GM18526 (cell line): Measurements from ENCODE around the gene DDA1.

Source experiments
- POLR2A ChIP-seq: IDR thresholded peaks from 3 replicates; pipeline ENCODE4 v1.6.1; 2011; ENCODE audit not compliant: insufficient read length; ENCODE audit errors: extremely low read depth

DDA1 gene

DNA sequence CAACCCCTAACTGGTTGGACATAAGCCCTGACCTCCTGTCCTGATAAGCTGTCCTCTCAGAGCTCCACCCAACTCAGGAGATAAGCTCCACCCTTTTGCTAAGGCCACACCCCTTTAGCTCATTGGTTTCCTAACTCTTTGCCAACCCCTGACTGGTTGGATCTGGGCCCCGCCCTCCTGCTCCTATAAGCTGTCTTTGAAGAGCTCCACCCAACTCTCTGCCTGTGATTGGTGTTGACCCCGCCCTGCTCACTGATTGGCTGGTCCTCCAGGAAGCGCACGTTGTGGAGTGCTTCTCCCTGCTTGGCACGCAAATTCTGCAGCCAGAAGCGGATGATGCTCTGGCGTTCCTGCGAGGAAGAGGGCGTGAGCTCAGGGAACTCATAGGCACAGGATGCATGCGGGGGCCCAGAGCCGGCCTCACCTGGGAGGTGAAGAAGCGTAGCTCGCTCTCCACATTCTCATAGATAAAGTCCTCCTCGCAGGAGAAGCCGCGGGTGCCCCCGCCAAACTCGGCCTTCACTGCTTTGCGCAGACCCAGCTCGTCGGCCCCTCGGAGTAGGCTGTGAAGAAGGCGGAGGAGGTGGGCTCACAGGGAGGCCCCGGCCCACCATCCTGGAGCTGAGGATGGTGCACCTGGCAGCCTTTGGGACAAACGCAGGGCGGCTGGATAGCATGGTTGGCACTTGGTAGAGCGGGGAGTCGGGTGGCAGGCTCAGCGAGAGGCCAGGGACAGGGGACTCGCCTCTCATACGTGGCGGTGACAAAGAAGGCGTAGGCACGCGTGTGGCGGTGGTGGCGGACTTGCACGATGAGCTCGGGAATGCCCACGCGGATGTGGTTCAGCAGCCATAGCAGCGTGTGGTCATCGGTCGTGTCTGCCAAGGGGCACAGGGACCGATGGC, 23.6 kb downstream of the DDA1 start:
- no peak for TF ChIP-seq POLR2A

DNA sequence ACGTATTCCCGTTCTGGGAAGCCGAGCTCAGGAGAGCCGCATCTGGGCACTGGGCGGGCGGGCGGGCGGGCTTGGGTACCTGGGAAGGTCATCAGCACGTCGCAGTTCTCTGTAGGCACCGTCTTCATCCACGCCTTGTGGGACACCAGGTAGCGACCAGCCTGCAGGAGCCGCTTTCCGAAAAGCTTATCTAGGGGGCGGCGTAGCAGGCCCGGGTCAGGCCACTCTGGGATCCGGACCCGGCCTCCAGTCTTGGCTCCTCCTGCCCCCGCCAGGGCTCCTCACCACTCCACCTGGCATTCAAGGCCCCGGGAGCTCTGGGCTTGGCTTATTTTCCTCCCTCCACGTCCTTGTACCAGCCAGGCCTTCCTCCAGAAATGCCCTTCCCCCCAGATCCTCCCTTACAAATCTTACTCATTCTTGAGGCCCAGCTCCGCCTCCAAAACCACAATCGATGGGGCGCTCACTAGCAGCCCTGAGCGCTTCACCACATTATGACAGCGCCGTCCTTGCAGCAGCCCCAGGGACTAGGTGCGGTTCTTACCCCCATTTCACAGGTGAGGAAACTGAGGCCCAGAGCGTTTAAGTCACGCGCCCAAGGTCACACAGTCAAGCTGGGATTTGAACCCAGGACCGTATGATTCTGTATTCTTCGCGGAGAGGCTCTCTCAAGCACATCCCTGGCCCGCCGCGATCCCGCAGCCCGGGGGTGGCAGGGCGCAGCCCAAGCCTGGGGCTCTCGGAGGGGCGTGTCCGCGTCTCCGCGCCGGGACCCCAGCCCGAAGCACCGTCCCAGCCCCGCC, 24.4 kb downstream of the DDA1 start:
- no peak for TF ChIP-seq POLR2A

DNA sequence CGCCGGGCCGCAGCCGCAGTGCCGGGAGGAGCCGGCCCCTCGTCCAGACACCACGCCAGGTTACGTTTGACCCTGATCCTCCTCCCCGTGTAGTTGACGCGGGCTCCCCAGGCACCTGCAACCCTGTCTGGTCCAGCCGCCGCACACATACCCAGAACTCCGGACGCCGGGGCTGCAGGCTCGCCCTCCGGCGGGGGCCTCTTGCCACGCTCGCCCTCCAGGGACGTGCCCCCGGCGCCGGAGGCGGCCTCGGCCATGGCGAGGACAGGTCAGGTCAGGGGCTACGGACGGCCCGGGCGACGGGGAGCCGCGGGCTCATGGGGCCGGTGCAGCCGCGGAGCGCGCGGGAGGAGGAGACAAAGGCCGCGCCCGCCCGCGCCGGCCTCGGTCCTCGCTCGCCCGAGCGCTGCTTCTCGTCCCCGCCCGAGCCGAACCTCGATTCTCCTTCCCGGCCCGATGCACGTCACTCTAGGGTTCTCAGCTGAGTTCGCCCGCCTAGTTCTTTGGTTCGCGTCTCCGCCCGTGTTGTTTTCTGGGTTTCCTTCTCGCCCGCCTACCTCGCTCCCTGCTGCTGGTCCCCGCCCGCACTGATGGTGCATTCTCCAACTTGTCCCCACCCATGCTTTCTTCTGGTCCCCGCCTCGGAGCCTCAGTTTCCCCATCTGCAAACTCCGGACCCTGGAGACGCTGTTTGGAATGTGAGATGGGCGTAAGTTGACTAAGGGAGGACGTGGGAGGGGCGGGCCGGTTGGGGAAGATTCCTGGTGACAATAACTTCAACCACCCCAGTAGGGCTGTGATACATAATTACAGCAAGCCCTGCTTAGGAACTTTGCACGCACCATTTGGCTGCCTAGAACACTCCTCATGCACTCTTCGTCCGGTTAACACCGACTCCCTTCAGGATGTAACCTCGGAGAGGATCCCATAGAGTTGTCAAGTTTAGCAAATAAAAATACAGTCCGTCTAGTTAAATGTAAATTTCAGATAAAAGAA, 25.3 kb downstream of the DDA1 start, which contains the start of gene ANO8:
TSS of gene ANO8 (minus strand) at position 442 of the 996 bp plus-strand sequence. CDS start at position 257, 185 bp downstream.
- TF ChIP-seq POLR2A = peak; percentile 26

DNA sequence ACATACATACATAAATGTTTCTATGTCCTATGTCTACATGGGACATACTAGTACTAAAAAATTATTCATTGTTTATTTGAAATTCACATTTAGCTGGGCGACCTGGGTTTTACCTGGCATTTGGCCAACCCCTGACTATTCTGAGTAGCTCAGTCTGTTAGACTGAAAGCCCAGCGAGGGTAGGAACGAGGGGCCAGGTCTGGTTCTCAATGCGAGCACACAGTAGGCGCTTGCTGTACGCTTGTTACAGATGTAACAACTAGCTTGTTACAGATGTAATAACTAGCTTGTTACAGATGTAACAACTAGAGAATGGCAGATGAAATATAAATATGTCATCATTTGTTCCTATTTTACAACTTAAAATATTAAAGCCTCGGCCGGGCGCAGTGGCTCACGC, 26.2 kb downstream of the DDA1 start:
- TF ChIP-seq POLR2A = no peak

DNA sequence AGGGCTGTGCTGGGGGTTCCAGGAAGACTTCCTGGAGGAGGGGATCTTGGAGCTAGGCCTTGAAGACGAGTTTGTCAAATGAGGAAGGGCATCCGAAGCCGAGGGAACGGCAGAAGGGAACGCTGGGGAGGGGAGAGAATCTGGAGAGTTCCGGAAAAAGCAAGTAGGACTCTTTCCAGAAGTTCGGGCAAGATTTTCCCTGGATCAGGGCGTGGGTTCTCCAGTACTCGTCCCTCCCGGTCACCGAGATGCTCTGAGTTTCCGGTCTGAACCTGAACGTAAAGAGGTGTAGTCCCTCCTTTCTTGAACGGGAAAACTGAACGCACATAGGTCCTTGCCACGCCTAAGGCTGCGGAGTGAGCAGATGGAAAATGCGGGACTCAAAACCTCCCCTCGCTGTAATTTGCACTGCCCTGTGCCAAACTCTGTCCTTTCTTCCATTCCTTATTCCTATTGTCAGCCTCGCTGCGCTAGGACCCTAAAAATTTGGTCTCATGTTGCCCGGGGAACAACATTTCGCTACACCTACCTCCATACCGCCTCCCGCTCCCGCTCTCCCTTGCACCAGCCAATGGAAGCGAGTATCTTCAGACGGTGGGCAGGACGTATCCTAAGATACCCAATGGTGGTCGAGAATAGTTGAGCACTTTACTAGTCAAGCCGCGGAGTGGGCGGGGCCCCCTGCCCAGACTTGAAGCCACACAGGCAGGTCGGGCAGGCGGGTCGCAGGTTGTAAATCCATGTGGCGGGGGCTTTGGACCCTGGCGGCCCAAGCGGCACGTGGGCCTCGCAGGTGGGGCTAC, 27.7 kb downstream of the DDA1 start, which contains the start of gene GTPBP3:
TSS of gene GTPBP3 (plus strand) at position 682 of the 803 bp plus-strand sequence. CDS start at position 741, 59 bp downstream.
- TF ChIP-seq POLR2A = peak; percentile 72

DNA sequence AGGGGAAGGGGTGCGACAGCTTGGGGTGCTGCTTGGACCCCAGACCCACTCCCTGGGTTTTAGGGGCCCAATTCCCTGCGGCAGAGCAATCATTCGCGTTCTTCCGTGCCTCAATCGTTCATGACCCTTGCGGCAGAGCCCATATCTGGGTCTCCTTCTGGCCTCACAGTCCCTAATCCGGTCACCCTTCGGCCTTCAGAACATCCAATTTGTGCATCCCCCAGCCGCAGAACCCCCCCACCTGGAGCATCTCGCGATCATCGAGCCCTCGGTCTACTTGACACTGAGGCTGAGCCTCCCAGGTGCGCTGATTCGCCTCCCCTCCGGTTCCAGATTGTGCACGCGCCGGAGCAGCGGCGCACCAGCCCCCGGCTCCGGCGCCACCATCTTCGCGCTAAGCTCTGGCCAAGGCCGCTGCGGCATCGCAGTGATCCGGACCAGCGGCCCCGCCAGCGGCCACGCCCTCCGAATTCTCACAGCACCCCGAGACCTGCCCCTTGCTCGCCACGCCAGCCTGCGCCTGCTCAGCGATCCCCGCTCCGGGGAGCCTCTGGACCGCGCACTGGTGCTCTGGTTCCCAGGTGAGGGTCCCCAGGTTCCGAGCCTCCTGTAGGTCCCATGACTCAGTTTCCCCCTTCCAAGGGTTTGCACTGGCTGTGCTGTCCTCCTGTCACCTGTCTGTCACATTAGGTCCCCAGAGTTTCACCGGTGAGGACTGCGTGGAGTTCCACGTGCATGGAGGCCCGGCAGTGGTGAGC, 28.5 kb downstream of the DDA1 start:
- no peak for TF ChIP-seq POLR2A

DNA sequence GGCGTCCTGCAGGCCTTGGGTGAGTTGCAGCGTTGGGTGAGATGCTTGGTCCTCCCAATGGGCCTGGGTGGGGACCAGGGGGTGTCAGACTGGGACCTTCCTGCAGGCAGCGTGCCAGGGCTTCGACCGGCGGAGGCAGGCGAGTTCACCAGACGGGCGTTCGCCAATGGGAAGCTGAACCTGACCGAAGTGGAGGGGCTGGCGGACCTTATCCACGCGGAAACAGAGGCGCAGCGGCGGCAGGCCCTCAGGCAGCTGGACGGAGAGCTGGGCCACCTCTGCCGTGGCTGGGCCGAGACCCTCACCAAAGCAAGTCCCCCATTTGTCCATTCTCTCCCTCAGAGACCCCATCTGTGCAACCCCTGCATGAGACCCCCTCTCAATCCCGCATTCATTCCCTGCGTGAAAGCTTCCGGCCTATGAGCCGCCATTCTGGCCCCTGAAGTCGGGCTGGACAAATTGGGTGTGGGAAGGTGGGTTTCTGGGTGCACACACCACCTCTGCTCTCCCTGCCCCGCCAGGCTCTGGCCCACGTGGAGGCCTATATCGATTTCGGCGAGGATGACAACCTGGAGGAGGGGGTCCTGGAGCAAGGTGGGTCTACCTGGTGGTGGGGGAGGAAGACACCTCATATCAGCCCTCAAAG, 29.2 kb downstream of the DDA1 start:
- no peak for TF ChIP-seq POLR2A

DNA sequence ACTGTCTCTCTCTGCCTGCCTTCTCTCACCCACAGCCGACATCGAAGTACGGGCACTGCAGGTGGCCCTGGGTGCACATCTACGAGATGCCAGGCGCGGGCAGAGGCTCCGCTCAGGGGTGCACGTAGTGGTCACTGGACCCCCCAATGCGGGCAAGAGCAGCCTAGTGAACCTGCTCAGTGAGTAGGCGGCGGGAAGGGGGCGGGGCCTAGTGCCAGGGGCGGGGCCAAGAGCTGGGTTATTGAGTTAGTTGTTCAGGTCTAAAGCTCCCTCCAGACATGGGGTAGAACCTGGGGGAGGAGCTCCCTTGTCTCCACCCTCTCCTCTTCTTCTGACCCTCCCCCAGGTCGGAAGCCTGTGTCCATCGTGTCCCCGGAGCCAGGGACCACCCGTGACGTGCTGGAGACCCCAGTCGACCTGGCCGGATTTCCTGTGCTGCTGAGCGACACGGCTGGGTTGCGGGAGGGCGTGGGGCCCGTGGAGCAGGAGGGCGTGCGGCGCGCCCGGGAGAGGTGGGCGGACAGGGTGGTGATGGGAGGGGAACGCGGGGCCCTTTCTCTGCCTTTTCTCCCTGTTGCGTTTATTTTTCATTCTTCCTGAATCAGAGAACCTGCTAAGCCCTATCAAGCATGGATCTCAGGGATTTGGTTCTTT, 29.9 kb downstream of the DDA1 start:
- TF ChIP-seq POLR2A = no peak

DNA sequence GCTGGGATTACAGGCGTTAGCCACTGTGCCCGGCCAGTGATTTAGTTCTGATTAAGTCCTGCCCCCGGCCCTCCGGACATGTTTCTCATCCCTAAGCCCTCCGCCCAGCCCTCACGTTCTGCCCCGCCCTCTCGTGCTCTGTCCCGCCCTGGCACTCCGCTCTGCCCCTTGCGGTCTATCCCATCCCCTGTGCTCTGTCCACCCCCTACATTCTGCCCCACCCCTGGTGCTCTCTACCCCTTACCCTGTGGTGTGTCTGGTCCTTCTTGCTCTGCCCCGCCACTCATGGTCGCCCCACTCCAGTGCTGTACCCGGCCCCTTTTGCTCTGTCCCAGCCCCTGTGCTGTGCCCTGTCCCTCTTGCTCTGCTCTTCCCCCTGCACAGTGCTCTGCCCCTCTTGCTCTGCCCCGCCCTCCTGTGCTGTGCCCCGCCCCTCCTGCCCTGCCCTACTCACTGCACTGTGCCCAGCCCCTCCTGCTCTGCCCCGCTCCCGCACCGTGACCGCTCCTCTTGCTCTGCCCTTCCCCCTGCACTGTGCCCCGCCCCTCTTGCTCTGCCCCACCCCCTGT, 31.0 kb downstream of the DDA1 start:
- no peak for TF ChIP-seq POLR2A

DNA sequence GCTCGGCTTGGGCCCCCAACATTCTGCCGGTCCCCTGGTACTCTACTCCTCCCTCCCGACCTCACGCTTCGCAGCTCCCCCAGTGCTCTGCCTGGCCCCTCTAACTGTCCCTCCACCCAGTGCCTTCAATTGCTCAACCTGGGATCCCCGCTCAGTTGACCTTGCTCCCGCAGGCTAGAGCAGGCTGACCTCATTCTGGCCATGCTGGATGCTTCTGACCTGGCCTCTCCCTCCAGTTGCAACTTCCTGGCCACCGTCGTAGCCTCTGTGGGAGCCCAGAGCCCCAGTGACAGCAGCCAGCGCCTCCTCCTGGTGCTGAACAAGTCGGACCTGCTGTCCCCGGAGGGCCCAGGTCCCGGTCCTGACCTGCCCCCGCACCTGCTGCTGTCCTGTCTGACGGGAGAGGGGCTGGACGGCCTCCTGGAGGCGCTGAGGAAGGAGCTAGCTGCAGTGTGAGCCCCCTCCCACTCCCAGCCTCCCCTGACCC, 31.6 kb downstream of the DDA1 start:
- TF ChIP-seq POLR2A = no peak

DNA sequence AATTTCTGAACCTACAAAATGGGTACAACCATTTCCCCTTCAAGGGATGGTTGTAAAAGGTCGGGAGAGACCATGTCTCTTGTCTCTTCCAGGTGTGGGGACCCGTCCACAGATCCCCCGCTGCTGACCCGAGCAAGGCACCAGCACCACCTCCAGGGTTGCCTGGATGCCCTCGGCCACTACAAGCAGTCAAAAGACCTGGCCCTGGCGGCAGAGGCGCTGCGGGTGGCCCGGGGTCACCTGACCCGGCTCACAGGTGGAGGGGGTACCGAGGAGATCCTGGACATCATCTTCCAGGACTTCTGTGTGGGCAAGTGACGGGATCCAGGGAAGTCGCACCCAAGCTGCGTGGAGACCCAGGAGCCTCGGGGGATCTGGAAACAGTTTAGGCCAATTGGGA, 32.0 kb downstream of the DDA1 start:
- no peak for TF ChIP-seq POLR2A

DNA sequence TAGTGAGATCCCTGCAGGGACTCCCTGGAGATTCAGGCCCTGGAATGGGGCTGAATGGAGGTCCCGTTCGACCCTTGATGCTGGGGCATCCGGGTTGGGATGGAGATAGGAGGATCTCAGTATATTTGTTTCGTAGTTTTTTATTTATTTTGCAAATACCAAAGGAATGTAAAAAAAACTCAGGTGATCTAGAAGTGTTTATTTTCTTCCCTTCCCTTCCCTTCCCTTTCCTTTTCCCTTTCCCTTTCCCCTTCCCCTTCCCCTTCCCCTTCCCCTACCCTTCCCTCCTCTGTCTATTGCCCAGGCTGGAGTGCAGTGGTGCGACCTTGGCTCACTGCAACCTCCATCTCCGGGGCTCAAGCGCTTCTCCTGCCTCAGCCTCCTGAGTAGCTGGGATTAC, 32.5 kb downstream of the DDA1 start:
- TF ChIP-seq POLR2A = no peak
